ENCODE data around the gene AATF.

The AATF gene

GRCh38 chr17:37016780-37017179 lies 68.0 kb downstream of the AATF start:
- Histone ChIP-seq H3K9ac (ENCODE audit: low read length) (no peak overlapping the region), H3K36me3 (ENCODE audit: insufficient read depth, low read length) (peaks cover 4% of the 10 kb centered on the region), H3K4me3 (ENCODE audit: low read depth in 1 of 2, low read length in 2 of 2) (no peak overlapping the region), H3K27ac (ENCODE audit: low read depth, low read length) (no peak overlapping the region), H3K9me3 (ENCODE audit: low read length) (no peaks in the 10 kb centered on the region), H3K27me3 (ENCODE audit: control insufficient read depth in 1 of 2, insufficient read depth in 2 of 2, low read length in 2 of 2) (no peaks in the 10 kb centered on the region), H3K4me1 (ENCODE audit: insufficient read depth, low read length) (no peaks in the 10 kb centered on the region)

GRCh38 chr17:37017404-37017803 lies 68.7 kb downstream of the AATF start:
- Histone ChIP-seq H3K9me3 (ENCODE audit: low read length) (no peaks in the 10 kb centered on the region), H3K27ac (ENCODE audit: low read depth, low read length) (no peak overlapping the region), H3K27me3 (ENCODE audit: control insufficient read depth in 1 of 2, insufficient read depth in 2 of 2, low read length in 2 of 2) (no peaks in the 10 kb centered on the region), H3K36me3 (ENCODE audit: insufficient read depth, low read length) (peaks cover 4% of the 10 kb centered on the region), H3K4me3 (ENCODE audit: low read depth in 1 of 2, low read length in 2 of 2) (no peak overlapping the region), H3K9ac (ENCODE audit: low read length) (no peak overlapping the region), H3K4me1 (ENCODE audit: insufficient read depth, low read length) (no peaks in the 10 kb centered on the region)

- Histone ChIP-seq H3K9me3 (ENCODE audit: low read length) (no peaks in the 10 kb centered on the region), H3K36me3 (ENCODE audit: insufficient read depth, low read length) (peaks cover 8% of the 10 kb centered on the region), H3K4me3 (ENCODE audit: low read depth in 1 of 2, low read length in 2 of 2) (no peak overlapping the region), H3K9ac (ENCODE audit: low read length) (no peak overlapping the region), H3K4me1 (ENCODE audit: insufficient read depth, low read length) (no peaks in the 10 kb centered on the region), H3K27me3 (ENCODE audit: control insufficient read depth in 1 of 2, insufficient read depth in 2 of 2, low read length in 2 of 2) (no peaks in the 10 kb centered on the region), H3K27ac (ENCODE audit: low read depth, low read length) (no peak overlapping the region)
Observed at GRCh38 chr17:37019117-37019740, 70.5 kb downstream of the AATF start.

- Histone ChIP-seq H3K4me1 (ENCODE audit: insufficient read depth, low read length) (no peaks in the 10 kb centered on the region), H3K9ac (ENCODE audit: low read length) (no peak overlapping the region), H3K36me3 (ENCODE audit: insufficient read depth, low read length) (peaks cover 10% of the 10 kb centered on the region), H3K4me3 (ENCODE audit: low read depth in 1 of 2, low read length in 2 of 2) (no peak overlapping the region), H3K27me3 (ENCODE audit: control insufficient read depth in 1 of 2, insufficient read depth in 2 of 2, low read length in 2 of 2) (no peaks in the 10 kb centered on the region), H3K9me3 (ENCODE audit: low read length) (no peaks in the 10 kb centered on the region), H3K27ac (ENCODE audit: low read depth, low read length) (no peak overlapping the region)
Observed at GRCh38 chr17:37019741-37020129, 71.0 kb downstream of the AATF start.

- H3K36me3 ChIP-seq (ENCODE audit: insufficient read depth, low read length): peaks cover 8% of the 10 kb centered on the region
- H3K9ac ChIP-seq (ENCODE audit: low read length): no peak overlapping the region
- no peak overlapping the region for H3K27ac ChIP-seq (ENCODE audit: low read depth, low read length)
- H3K9me3 ChIP-seq (ENCODE audit: low read length): no peaks in the 10 kb centered on the region
- H3K4me3 ChIP-seq (ENCODE audit: low read depth in 1 of 2, low read length in 2 of 2): no peak overlapping the region
- no peaks in the 10 kb centered on the region for H3K4me1 ChIP-seq (ENCODE audit: insufficient read depth, low read length)
- no peaks in the 10 kb centered on the region for H3K27me3 ChIP-seq (ENCODE audit: control insufficient read depth in 1 of 2, insufficient read depth in 2 of 2, low read length in 2 of 2)
Observed at GRCh38 chr17:37024181-37024637, 75.5 kb downstream of the AATF start.

- no peaks in the 10 kb centered on the region for H3K9me3 ChIP-seq (ENCODE audit: low read length)
- peaks cover 6% of the 10 kb centered on the region for H3K36me3 ChIP-seq (ENCODE audit: insufficient read depth, low read length)
- no peak overlapping the region for H3K27ac ChIP-seq (ENCODE audit: low read depth, low read length)
- no peaks in the 10 kb centered on the region for H3K4me1 ChIP-seq (ENCODE audit: insufficient read depth, low read length)
- H3K9ac ChIP-seq (ENCODE audit: low read length): no peak overlapping the region
- no peaks in the 10 kb centered on the region for H3K27me3 ChIP-seq (ENCODE audit: control insufficient read depth in 1 of 2, insufficient read depth in 2 of 2, low read length in 2 of 2)
- H3K4me3 ChIP-seq (ENCODE audit: low read depth in 1 of 2, low read length in 2 of 2): no peak overlapping the region
Observed at GRCh38 chr17:37025238-37025637, 76.5 kb downstream of the AATF start.

- no peaks in the 10 kb centered on the region for H3K27me3 ChIP-seq (ENCODE audit: control insufficient read depth in 1 of 2, insufficient read depth in 2 of 2, low read length in 2 of 2)
- H3K9ac ChIP-seq (ENCODE audit: low read length): no peak overlapping the region
- H3K27ac ChIP-seq (ENCODE audit: low read depth, low read length): no peak overlapping the region
- no peaks in the 10 kb centered on the region for H3K4me1 ChIP-seq (ENCODE audit: insufficient read depth, low read length)
- H3K36me3 ChIP-seq (ENCODE audit: insufficient read depth, low read length): peaks cover 6% of the 10 kb centered on the region
- H3K4me3 ChIP-seq (ENCODE audit: low read depth in 1 of 2, low read length in 2 of 2): no peak overlapping the region
- H3K9me3 ChIP-seq (ENCODE audit: low read length): no peaks in the 10 kb centered on the region
Observed at GRCh38 chr17:37025847-37026530, 77.2 kb downstream of the AATF start.

- H3K36me3 ChIP-seq (ENCODE audit: insufficient read depth, low read length): peaks cover 6% of the 10 kb centered on the region
- H3K4me3 ChIP-seq (ENCODE audit: low read depth in 1 of 2, low read length in 2 of 2): no peak overlapping the region
- no peaks in the 10 kb centered on the region for H3K4me1 ChIP-seq (ENCODE audit: insufficient read depth, low read length)
- no peaks in the 10 kb centered on the region for H3K27me3 ChIP-seq (ENCODE audit: control insufficient read depth in 1 of 2, insufficient read depth in 2 of 2, low read length in 2 of 2)
- H3K9ac ChIP-seq (ENCODE audit: low read length): no peak overlapping the region
- H3K9me3 ChIP-seq (ENCODE audit: low read length): no peaks in the 10 kb centered on the region
- H3K27ac ChIP-seq (ENCODE audit: low read depth, low read length): no peak overlapping the region
Observed at GRCh38 chr17:37026531-37026869, 77.7 kb downstream of the AATF start.

- Histone ChIP-seq H3K4me3 (ENCODE audit: low read depth in 1 of 2, low read length in 2 of 2) (no peak overlapping the region), H3K27ac (ENCODE audit: low read depth, low read length) (no peak overlapping the region), H3K9me3 (ENCODE audit: low read length) (no peaks in the 10 kb centered on the region), H3K27me3 (ENCODE audit: control insufficient read depth in 1 of 2, insufficient read depth in 2 of 2, low read length in 2 of 2) (no peaks in the 10 kb centered on the region), H3K4me1 (ENCODE audit: insufficient read depth, low read length) (no peaks in the 10 kb centered on the region), H3K36me3 (ENCODE audit: insufficient read depth, low read length) (peaks cover 6% of the 10 kb centered on the region), H3K9ac (ENCODE audit: low read length) (no peak overlapping the region)
Observed at GRCh38 chr17:37028040-37028439, 79.3 kb downstream of the AATF start.

GRCh38 chr17:37031493-37032083 lies 82.8 kb downstream of the AATF start:
- Histone ChIP-seq H3K9ac (ENCODE audit: low read length) (no peak overlapping the region), H3K9me3 (ENCODE audit: low read length) (no peaks in the 10 kb centered on the region), H3K36me3 (ENCODE audit: insufficient read depth, low read length) (no peaks in the 10 kb centered on the region), H3K27ac (ENCODE audit: low read depth, low read length) (no peak overlapping the region), H3K4me1 (ENCODE audit: insufficient read depth, low read length) (no peaks in the 10 kb centered on the region), H3K4me3 (ENCODE audit: low read depth in 1 of 2, low read length in 2 of 2) (no peak overlapping the region), H3K27me3 (ENCODE audit: control insufficient read depth in 1 of 2, insufficient read depth in 2 of 2, low read length in 2 of 2) (no peaks in the 10 kb centered on the region)

- H3K27ac ChIP-seq (ENCODE audit: low read depth, low read length): no peak overlapping the region
- H3K4me3 ChIP-seq (ENCODE audit: low read depth in 1 of 2, low read length in 2 of 2): no peak overlapping the region
- H3K4me1 ChIP-seq (ENCODE audit: insufficient read depth, low read length): no peaks in the 10 kb centered on the region
- H3K36me3 ChIP-seq (ENCODE audit: insufficient read depth, low read length): no peaks in the 10 kb centered on the region
- H3K27me3 ChIP-seq (ENCODE audit: control insufficient read depth in 1 of 2, insufficient read depth in 2 of 2, low read length in 2 of 2): no peaks in the 10 kb centered on the region
- H3K9ac ChIP-seq (ENCODE audit: low read length): no peak overlapping the region
- no peaks in the 10 kb centered on the region for H3K9me3 ChIP-seq (ENCODE audit: low read length)
Observed at GRCh38 chr17:37037590-37038155, 88.9 kb downstream of the AATF start.

Data from muscle layer of colon (tissue), 2 donors.